ENCODE data around the gene FAM219A.

FAM219A gene

DNA sequence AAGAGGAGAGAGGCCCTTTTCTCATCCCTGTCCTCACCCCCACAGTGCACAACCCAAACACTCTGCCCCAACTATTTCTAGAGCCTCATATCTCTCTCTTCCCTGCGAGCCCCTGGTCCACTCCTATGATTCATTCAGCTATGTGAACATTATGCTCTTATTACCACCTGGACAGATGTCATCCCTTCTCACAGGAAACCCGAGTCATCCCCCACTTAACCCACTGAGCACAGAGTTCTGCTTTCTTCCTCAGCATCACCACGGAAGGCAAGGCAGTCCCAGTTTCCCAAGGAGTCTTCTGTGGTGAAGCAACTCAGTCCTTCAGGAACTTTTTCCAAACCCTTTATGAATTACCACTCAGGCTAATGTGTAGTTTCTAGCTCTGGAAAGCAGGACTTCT is 1.6 kb upstream of the FAM219A start:
- ChIA-PET POLR2A (no interaction called here), CTCF (interaction anchor here (0.5 kb wide), 1 partner anchor 386 kb away, joined by 3 read pairs; no protein-coding TSS in a partner anchor)
- Histone ChIP-seq H3K4me3 (ENCODE audit: low read depth, low read length) (no peak overlapping the region), H3K9me3 (ENCODE audit: control insufficient read depth, insufficient read depth, low read depth, low read length) (no peaks in the 10 kb centered on the region), H3K27ac (ENCODE audit: extremely low read depth, low read depth, low read length) (no peak overlapping the region), H3K36me3 (ENCODE audit: control insufficient read depth in 2 of 2, insufficient read depth in 1 of 2, low read length in 2 of 2) (no peaks in the 10 kb centered on the region; a peak in 1 of 3 replicates), H3K4me1 (ENCODE audit: control insufficient read depth, insufficient read depth, low read length) (peaks cover 2% of the 10 kb centered on the region; the same call in 1 of the 2 replicates)
- TF ChIP-seq, protein P1, sequence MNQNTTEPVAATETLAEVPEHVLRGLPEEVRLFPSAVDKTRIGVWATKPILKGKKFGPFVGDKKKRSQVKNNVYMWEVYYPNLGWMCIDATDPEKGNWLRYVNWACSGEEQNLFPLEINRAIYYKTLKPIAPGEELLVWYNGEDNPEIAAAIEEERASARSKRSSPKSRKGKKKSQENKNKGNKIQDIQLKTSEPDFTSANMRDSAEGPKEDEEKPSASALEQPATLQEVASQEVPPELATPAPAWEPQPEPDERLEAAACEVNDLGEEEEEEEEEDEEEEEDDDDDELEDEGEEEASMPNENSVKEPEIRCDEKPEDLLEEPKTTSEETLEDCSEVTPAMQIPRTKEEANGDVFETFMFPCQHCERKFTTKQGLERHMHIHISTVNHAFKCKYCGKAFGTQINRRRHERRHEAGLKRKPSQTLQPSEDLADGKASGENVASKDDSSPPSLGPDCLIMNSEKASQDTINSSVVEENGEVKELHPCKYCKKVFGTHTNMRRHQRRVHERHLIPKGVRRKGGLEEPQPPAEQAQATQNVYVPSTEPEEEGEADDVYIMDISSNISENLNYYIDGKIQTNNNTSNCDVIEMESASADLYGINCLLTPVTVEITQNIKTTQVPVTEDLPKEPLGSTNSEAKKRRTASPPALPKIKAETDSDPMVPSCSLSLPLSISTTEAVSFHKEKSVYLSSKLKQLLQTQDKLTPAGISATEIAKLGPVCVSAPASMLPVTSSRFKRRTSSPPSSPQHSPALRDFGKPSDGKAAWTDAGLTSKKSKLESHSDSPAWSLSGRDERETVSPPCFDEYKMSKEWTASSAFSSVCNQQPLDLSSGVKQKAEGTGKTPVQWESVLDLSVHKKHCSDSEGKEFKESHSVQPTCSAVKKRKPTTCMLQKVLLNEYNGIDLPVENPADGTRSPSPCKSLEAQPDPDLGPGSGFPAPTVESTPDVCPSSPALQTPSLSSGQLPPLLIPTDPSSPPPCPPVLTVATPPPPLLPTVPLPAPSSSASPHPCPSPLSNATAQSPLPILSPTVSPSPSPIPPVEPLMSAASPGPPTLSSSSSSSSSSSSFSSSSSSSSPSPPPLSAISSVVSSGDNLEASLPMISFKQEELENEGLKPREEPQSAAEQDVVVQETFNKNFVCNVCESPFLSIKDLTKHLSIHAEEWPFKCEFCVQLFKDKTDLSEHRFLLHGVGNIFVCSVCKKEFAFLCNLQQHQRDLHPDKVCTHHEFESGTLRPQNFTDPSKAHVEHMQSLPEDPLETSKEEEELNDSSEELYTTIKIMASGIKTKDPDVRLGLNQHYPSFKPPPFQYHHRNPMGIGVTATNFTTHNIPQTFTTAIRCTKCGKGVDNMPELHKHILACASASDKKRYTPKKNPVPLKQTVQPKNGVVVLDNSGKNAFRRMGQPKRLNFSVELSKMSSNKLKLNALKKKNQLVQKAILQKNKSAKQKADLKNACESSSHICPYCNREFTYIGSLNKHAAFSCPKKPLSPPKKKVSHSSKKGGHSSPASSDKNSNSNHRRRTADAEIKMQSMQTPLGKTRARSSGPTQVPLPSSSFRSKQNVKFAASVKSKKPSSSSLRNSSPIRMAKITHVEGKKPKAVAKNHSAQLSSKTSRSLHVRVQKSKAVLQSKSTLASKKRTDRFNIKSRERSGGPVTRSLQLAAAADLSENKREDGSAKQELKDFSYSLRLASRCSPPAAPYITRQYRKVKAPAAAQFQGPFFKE (tag by site-specific recombination; IDR thresholded peaks at IDR 0.05; ENCODE audit: borderline replicate concordance), result no peak
- TF ChIP-seq, protein P2, sequence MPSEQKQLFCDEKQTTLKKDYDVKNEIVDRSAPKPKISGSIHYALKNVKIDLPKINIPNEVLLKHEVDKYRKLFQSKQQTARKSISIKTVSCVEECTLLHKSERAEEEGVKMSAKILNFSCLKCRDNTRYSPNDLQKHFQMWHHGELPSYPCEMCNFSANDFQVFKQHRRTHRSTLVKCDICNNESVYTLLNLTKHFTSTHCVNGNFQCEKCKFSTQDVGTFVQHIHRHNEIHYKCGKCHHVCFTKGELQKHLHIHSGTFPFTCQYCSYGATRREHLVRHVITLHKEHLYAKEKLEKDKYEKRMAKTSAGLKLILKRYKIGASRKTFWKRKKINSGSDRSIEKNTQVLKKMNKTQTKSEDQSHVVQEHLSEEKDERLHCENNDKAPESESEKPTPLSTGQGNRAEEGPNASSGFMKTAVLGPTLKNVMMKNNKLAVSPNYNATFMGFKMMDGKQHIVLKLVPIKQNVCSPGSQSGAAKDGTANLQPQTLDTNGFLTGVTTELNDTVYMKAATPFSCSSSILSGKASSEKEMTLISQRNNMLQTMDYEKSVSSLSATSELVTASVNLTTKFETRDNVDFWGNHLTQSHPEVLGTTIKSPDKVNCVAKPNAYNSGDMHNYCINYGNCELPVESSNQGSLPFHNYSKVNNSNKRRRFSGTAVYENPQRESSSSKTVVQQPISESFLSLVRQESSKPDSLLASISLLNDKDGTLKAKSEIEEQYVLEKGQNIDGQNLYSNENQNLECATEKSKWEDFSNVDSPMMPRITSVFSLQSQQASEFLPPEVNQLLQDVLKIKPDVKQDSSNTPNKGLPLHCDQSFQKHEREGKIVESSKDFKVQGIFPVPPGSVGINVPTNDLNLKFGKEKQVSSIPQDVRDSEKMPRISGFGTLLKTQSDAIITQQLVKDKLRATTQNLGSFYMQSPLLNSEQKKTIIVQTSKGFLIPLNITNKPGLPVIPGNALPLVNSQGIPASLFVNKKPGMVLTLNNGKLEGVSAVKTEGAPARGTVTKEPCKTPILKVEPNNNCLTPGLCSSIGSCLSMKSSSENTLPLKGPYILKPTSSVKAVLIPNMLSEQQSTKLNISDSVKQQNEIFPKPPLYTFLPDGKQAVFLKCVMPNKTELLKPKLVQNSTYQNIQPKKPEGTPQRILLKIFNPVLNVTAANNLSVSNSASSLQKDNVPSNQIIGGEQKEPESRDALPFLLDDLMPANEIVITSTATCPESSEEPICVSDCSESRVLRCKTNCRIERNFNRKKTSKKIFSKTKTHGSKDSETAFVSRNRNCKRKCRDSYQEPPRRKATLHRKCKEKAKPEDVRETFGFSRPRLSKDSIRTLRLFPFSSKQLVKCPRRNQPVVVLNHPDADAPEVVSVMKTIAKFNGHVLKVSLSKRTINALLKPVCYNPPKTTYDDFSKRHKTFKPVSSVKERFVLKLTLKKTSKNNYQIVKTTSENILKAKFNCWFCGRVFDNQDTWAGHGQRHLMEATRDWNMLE (tag by site-specific recombination; conservative IDR thresholded peaks at IDR 0.05; ENCODE audit: low read depth), result no peak
- TF ChIP-seq KLF10 (tag by site-specific recombination; IDR thresholded peaks at IDR 0.05), result no peak
- TF ChIP-seq, protein P3, sequence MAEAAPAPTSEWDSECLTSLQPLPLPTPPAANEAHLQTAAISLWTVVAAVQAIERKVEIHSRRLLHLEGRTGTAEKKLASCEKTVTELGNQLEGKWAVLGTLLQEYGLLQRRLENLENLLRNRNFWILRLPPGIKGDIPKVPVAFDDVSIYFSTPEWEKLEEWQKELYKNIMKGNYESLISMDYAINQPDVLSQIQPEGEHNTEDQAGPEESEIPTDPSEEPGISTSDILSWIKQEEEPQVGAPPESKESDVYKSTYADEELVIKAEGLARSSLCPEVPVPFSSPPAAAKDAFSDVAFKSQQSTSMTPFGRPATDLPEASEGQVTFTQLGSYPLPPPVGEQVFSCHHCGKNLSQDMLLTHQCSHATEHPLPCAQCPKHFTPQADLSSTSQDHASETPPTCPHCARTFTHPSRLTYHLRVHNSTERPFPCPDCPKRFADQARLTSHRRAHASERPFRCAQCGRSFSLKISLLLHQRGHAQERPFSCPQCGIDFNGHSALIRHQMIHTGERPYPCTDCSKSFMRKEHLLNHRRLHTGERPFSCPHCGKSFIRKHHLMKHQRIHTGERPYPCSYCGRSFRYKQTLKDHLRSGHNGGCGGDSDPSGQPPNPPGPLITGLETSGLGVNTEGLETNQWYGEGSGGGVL (tag by site-specific recombination; IDR thresholded peaks at IDR 0.05), result no peak
- TF ChIP-seq ZFP3 (tag by site-specific recombination; IDR thresholded peaks at IDR 0.05; ENCODE audit: low read depth), result no peak
- TF ChIP-seq GLIS2 (tag by site-specific recombination; IDR thresholded peaks at IDR 0.05), result no peak
- TF ChIP-seq ZNF280D (tag by site-specific recombination; IDR thresholded peaks at IDR 0.05), result no peak
- TF ChIP-seq ZNF157 (tag by site-specific recombination; IDR thresholded peaks at IDR 0.05), result no peak
- TF ChIP-seq, protein P4, sequence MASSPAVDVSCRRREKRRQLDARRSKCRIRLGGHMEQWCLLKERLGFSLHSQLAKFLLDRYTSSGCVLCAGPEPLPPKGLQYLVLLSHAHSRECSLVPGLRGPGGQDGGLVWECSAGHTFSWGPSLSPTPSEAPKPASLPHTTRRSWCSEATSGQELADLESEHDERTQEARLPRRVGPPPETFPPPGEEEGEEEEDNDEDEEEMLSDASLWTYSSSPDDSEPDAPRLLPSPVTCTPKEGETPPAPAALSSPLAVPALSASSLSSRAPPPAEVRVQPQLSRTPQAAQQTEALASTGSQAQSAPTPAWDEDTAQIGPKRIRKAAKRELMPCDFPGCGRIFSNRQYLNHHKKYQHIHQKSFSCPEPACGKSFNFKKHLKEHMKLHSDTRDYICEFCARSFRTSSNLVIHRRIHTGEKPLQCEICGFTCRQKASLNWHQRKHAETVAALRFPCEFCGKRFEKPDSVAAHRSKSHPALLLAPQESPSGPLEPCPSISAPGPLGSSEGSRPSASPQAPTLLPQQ (tag by site-specific recombination; IDR thresholded peaks at IDR 0.05), result no peak

All from HEK293 (cell line).